D721Med (cell line): ENCODE measurements around the gene CPVL.

Source experiments
- DNase-seq: peaks from one replicate; pipeline ENCODE4 v3.0.0; 2011; ENCODE audit warnings: low spot score; ENCODE audit not compliant: insufficient read length
- FAIRE-seq: peaks from 2 replicates; lab custom pipeline; 2011; peaks lifted over from hg19 to GRCh38; lab: Jason Lieb, UNC
- CTCF ChIP-seq: IDR thresholded peaks from 2 replicates; pipeline ENCODE4 v1.5.1; 2012; ENCODE audit warnings: mild to moderate bottlenecking, control low read depth; ENCODE audit not compliant: insufficient read depth; ENCODE audit errors: missing control alignments

Gene CPVL

GRCh38 chr7:29039821-29040578 is 106.3 kb downstream of the CPVL start:
- no peak for DNase-seq
- no peak for TF ChIP-seq CTCF
- FAIRE-seq, result no peak

GRCh38 chr7:29038463-29038862 is 107.9 kb downstream of the CPVL start:
- FAIRE-seq, result no peak
- no peak for DNase-seq
- no peak for TF ChIP-seq CTCF

- DNase-seq, result no peak
- no peak for TF ChIP-seq CTCF
- FAIRE-seq, result no peak
These were observed 111.1 kb downstream of the CPVL start for GRCh38 chr7:29035044-29035740.

GRCh38 chr7:29033584-29033983 is 112.8 kb downstream of the CPVL start:
- DNase-seq (no peak), FAIRE-seq (no peak)
- TF ChIP-seq CTCF, result no peak

- TF ChIP-seq CTCF, result no peak
- FAIRE-seq (no peak), DNase-seq (no peak)
These were observed 114.2 kb downstream of the CPVL start for GRCh38 chr7:29032146-29032545.

GRCh38 chr7:29030781-29031275 is 115.5 kb downstream of the CPVL start:
- no peak for TF ChIP-seq CTCF
- FAIRE-seq, result no peak
- no peak for DNase-seq
